GM19240 (cell line): ENCODE results near the gene BPIFB3.
"Not testable (repeated sequence)": the region's sequence is repeated elsewhere in the genome, so short reads cannot be mapped to it uniquely, and the experiment has no call there.

ENCODE experiments used
- DNase-seq: peaks from one replicate; pipeline ENCODE4 v3.0.0; 2011; ENCODE audit warnings: low spot score; ENCODE audit not compliant: insufficient read length

Gene BPIFB3

DNA sequence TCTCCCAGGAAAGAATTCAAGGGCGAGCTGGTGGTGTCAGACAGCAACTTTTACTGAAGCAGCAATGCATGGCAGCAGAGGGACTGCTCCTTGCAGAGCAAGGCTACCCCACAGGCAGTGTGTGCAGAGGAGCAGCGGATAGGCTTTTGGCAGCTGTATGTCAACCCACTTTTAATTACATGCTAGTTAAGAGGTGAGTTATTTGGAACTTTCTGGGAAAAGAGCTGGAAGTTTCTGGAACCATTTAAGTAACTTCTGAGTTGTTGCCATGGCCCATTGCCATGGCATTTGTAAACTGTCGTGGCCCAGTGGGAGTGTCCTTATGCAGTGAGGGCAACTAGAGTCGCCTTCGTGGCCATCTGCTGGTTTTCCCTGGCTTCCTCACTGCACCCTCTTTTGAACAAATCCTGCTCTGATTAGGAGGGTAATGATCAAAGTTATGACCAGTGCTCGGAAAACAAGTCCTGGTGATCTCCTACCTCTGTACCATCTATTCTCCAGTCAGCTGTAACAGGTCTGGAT lies 59.7 kb downstream of the BPIFB3 start:
- DNase-seq: no peak

DNA sequence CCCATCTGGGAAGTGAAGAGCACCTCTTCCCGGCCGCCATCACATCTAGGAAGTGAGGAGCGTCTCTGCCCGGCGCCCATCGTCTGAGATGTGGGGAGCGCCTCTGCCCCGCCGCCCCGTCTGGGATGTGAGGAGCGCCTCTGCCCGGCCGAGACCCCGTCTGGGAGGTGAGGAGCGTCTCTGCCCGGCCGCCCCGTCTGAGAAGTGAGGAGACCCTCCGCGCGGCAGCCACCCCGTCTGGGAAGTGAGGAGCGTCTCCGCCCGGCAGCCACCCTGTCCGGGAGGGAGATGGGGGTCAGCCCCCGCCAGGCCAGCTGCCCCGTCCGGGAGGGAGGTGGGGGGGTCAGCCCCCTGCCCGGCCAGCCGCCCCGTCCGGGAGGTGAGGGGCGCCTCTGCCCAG lies 61.8 kb downstream of the BPIFB3 start:
- DNase-seq: not testable (repeated sequence)

DNA sequence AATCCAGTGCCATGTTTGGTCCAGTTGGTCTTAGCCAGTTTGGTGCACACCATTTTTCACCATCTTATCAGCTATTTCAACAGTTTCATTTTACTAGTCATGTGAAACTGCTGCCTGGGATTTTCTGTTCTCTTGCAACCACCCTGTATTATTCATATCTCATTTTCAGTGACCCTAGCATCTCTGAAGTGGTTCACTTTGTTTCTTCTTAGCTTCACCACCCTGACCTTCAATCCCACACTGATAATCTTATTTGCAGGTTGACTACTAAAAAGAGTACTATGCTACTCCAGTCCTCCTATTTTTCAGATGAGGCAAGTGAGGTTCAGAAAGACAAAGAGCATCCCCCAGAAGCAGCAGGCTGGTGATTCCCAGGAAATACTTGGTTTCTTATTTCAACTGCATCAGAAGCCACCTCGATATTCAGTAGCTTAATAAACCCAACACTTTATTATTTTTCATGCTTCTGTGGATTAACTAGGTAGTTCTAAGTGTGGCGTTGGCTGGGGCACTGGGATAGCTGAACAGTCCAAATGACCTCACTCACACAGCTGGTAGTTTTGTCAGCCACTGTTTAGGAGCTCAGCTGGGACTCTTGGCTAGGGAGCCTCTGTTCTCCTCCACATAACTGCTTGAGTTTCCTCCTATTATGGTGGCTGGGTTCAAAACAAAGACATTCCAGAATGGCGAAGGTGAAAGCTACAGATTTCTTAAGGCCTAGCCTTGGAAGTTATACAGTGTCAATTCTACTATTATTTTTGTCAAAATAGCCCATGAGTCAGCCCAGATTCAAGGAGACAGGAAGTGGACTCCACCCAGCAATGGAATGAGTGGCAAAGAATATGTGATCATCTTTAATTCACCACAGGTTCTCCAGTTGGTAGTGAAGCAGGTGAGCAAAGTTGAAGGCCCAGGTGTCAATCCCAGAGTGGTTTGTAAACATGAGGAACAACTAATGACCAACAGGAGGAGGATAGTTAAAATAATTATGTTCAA lies 66.3 kb downstream of the BPIFB3 start:
- no peak for DNase-seq

GRCh38 chr20:33120934-33121333 lies 67.2 kb downstream of the BPIFB3 start:
- DNase-seq: no peak

GRCh38 chr20:33122297-33122696 lies 68.6 kb downstream of the BPIFB3 start:
- DNase-seq: not testable (repeated sequence)
